ENCODE measurements around the gene CFAP65.

The CFAP65 gene

GRCh38 chr2:218953366-218953954 lies 87.9 kb downstream of the CFAP65 start:
- DNase-seq (ENCODE audit: insufficient read length, low spot score) (no peak), FAIRE-seq (no peak)

Data from GM19239 (cell line).